ENCODE results near the gene FANCD2OS. TPM values are rescaled to one million over a fixed set of nuclear protein-coding genes. Genes with fewer than 3 reads are reported as not detected.
A peak's percentile ranks its signal among the peaks of the same experiment; 100 is the strongest.
"Not testable (repeated sequence)": the region's sequence is repeated elsewhere in the genome, so short reads cannot be mapped to it uniquely, and the experiment has no call there.

FANCD2OS gene
- total and polyA plus RNA-seq, 4 donors, result not detected

DNA sequence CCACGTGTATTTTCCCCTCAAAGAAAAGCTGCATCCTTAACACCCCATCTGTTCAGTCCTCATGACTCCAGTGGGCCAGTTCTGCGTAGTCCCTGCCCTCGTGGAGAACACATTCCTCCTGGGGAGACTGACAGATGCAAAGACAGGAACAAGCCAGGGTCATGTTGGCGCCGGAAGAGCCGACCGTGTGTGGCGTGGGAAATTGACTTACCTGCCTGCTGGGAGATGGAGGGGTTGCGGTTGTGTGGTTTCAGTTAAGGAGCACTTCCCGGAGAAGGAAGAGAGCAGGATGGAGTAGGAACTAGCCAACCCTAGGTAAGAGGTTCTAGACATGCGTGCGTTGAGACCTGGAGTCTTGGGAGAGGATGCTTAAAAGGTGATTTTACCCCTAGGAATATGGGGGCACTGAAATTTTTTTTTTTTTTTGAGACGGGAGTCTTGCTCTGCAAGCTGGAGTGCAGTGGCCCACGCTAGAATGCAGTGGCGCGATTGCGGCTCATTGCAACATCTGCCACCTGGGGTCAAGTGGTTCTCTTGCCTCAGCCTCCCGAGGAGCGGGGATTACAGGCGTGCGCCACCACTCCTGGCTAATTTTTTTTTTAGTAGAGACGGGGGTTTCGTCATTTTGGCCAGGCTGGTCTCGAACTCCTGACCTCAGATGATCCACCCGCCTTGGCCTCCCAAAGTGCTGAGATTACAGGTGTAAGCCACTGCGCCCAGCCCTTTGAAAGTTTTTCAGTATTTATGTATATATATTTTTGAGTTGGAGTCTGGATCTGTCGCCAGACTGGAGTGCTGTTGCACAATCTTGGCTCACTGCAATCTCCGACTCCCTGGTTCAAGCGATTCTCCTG, 34.9 kb upstream of the FANCD2OS start:
- intact Hi-C loops (cut with DNase I), result loop anchor here in 1 of 2 donors (2.0 to 10.0 kb wide), 2 partner anchors 22 to 118 kb away; partner anchors contain the start of genes FANCD2 and IRAK2
- WGBS, 2 donors, result 86% methylated on average over 29 of the region's 29 CpGs

GRCh38 chr3:10140996-10141546, 33.0 kb upstream of the FANCD2OS start:
- Histone ChIP-seq H3K4me1 (ENCODE audit: control insufficient read depth in 1 of 2, insufficient read depth in 2 of 2, low read length in 2 of 2) (no peaks in the 10 kb centered on the region), H3K27ac (ENCODE audit: low read depth in 1 of 2, low read length in 2 of 2) (no peak overlapping the region), H3K36me3 (ENCODE audit: control insufficient read depth in 1 of 2, insufficient read depth in 2 of 2, low read length in 1 of 2) (no peaks in the 10 kb centered on the region), H3K27me3 (ENCODE audit: control insufficient read depth in 1 of 2, insufficient read depth in 2 of 2, low read length in 1 of 2) (no peaks in the 10 kb centered on the region), H3K4me3 (ENCODE audit: low read length in 2 of 2) (no peak overlapping the region), H3K9me3 (ENCODE audit: control insufficient read depth, low read length) (no peaks in the 10 kb centered on the region)
- DNase-seq (peak in 1 of 2 donors; percentile 53), ATAC-seq (ENCODE audit: low FRiP score) (no peak)
- intact Hi-C loops (cut with DNase I), result loop anchor here in 1 of 2 donors (10.0 kb wide), 1 partner anchor 116 kb away; the partner anchor contains the start of gene FANCD2
- 85 to 86% methylated on average over 22 to 23 of the region's 23 CpGs for WGBS, 2 donors

More for the DNA sequence above, 34.9 kb upstream of the FANCD2OS start:
- Histone ChIP-seq H3K36me3 (ENCODE audit: control insufficient read depth in 1 of 2, insufficient read depth in 2 of 2, low read length in 1 of 2) (no peaks in the 10 kb centered on the region), H3K27me3 (ENCODE audit: control insufficient read depth in 1 of 2, insufficient read depth in 2 of 2, low read length in 1 of 2) (no peaks in the 10 kb centered on the region), H3K4me3 (ENCODE audit: low read length in 2 of 2) (peak overlapping the region in 1 of 2 donors; percentile 3), H3K4me1 (ENCODE audit: control insufficient read depth in 1 of 2, insufficient read depth in 2 of 2, low read length in 2 of 2) (no peaks in the 10 kb centered on the region), H3K27ac (ENCODE audit: low read depth in 1 of 2, low read length in 2 of 2) (no peak overlapping the region), H3K9me3 (ENCODE audit: control insufficient read depth, low read length) (no peaks in the 10 kb centered on the region)
- DNase-seq (no peak), ATAC-seq (ENCODE audit: low FRiP score) (no peak)

- Histone ChIP-seq H3K27me3 (ENCODE audit: control insufficient read depth in 1 of 2, insufficient read depth in 2 of 2, low read length in 1 of 2) (no peaks in the 10 kb centered on the region), H3K27ac (ENCODE audit: low read depth in 1 of 2, low read length in 2 of 2) (no peak overlapping the region), H3K9me3 (ENCODE audit: control insufficient read depth, low read length) (no peaks in the 10 kb centered on the region), H3K36me3 (ENCODE audit: control insufficient read depth in 1 of 2, insufficient read depth in 2 of 2, low read length in 1 of 2) (no peaks in the 10 kb centered on the region), H3K4me3 (ENCODE audit: low read length in 2 of 2) (no peak overlapping the region), H3K4me1 (ENCODE audit: control insufficient read depth in 1 of 2, insufficient read depth in 2 of 2, low read length in 2 of 2) (no peaks in the 10 kb centered on the region)
- DNase-seq (no peak), ATAC-seq (ENCODE audit: low FRiP score) (no peak)
- intact Hi-C loops (cut with DNase I), result no loop called here
- WGBS, 2 donors, result 85 to 89% methylated on average over 4 of the region's 4 CpGs
These were observed 29.1 kb upstream of the FANCD2OS start for GRCh38 chr3:10137178-10137577.

DNA sequence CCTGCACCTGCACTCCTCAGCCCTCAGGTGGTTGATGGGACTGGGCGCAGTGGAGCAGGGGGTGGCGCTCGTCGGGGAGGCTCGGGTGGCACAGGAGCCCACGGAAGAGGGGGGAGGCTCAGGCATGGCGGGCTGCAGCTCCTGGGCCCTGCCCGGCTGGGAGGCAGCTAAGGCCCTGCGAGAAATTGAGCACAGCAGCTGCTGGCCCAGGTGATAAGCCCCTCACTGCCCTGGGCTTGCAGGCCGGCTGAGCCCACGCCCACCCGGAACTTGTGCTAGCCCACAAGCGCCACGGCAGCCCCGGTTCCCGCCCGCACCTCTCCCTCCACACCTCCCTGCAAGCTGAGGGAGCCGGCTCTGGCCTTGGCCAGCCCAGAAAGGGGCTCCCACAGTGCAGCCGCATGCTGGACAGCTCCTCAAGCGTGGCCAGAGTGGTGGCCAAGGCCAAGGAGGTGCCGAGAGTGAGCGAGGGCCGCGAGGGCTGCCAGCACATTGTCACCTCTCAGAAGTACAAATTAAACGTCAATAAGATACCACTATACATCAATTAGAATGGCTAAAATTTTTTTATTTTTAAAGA, 28.5 kb upstream of the FANCD2OS start:
- WGBS, 2 donors, result 90 to 93% methylated on average over 25 of the region's 25 CpGs
- Histone ChIP-seq H3K27me3 (ENCODE audit: control insufficient read depth in 1 of 2, insufficient read depth in 2 of 2, low read length in 1 of 2) (no peaks in the 10 kb centered on the region), H3K36me3 (ENCODE audit: control insufficient read depth in 1 of 2, insufficient read depth in 2 of 2, low read length in 1 of 2) (no peaks in the 10 kb centered on the region), H3K4me3 (ENCODE audit: low read length in 2 of 2) (no peak overlapping the region), H3K9me3 (ENCODE audit: control insufficient read depth, low read length) (no peaks in the 10 kb centered on the region), H3K4me1 (ENCODE audit: control insufficient read depth in 1 of 2, insufficient read depth in 2 of 2, low read length in 2 of 2) (no peaks in the 10 kb centered on the region), H3K27ac (ENCODE audit: low read depth in 1 of 2, low read length in 2 of 2) (no peak overlapping the region)
- no peak for ATAC-seq (ENCODE audit: low FRiP score)
- intact Hi-C loops (cut with DNase I), result no loop called here
- DNase-seq, result no peak

DNA sequence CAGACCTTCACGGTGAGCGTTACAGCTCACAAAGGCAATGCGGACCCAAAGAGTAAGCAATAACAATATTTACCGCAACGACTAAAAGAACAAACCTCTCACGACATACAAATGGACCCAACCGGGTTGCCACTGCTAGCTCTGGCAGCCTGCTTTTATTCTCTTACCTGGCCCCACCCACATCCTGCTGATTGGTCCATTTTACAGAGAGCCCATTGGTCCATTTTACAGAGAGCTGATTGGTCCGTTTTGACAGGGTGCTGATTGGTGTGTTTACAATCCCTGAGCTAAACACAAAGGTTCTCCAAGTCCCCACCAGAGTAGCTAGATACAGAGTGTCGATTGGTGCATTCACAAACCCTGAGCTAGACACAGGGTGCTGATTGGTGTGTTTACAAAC, 27.8 kb upstream of the FANCD2OS start:
- ATAC-seq (ENCODE audit: low FRiP score); H3K27ac ChIP-seq (ENCODE audit: low read depth in 1 of 2, low read length in 2 of 2); H3K9me3 ChIP-seq (ENCODE audit: control insufficient read depth, low read length); intact Hi-C loops (cut with DNase I); H3K4me3 ChIP-seq (ENCODE audit: low read length in 2 of 2); DNase-seq; H3K4me1 ChIP-seq (ENCODE audit: control insufficient read depth in 1 of 2, insufficient read depth in 2 of 2, low read length in 2 of 2); H3K36me3 ChIP-seq (ENCODE audit: control insufficient read depth in 1 of 2, insufficient read depth in 2 of 2, low read length in 1 of 2); H3K27me3 ChIP-seq (ENCODE audit: control insufficient read depth in 1 of 2, insufficient read depth in 2 of 2, low read length in 1 of 2): not testable (repeated sequence)
- WGBS, 2 donors, result 91 to 93% methylated on average over 9 of the region's 9 CpGs

- 88 to 90% methylated on average over 4 of the region's 4 CpGs for WGBS, 2 donors
- Histone ChIP-seq H3K9me3 (ENCODE audit: control insufficient read depth, low read length) (no peaks in the 10 kb centered on the region), H3K27ac (ENCODE audit: low read depth in 1 of 2, low read length in 2 of 2) (no peak overlapping the region), H3K36me3 (ENCODE audit: control insufficient read depth in 1 of 2, insufficient read depth in 2 of 2, low read length in 1 of 2) (peaks cover 3 to 7% of the 10 kb centered on the region in 2 donors), H3K27me3 (ENCODE audit: control insufficient read depth in 1 of 2, insufficient read depth in 2 of 2, low read length in 1 of 2) (no peaks in the 10 kb centered on the region), H3K4me1 (ENCODE audit: control insufficient read depth in 1 of 2, insufficient read depth in 2 of 2, low read length in 2 of 2) (no peaks in the 10 kb centered on the region), H3K4me3 (ENCODE audit: low read length in 2 of 2) (no peak overlapping the region)
- DNase-seq (no peak), ATAC-seq (ENCODE audit: low FRiP score) (no peak)
- intact Hi-C loops (cut with DNase I), result no loop called here
These were observed 14.7 kb upstream of the FANCD2OS start for GRCh38 chr3:10122724-10123123.

- intact Hi-C loops (cut with DNase I), result no loop called here
- Histone ChIP-seq H3K27me3 (ENCODE audit: control insufficient read depth in 1 of 2, insufficient read depth in 2 of 2, low read length in 1 of 2) (no peaks in the 10 kb centered on the region), H3K27ac (ENCODE audit: low read depth in 1 of 2, low read length in 2 of 2) (no peak overlapping the region), H3K36me3 (ENCODE audit: control insufficient read depth in 1 of 2, insufficient read depth in 2 of 2, low read length in 1 of 2) (peaks cover 3 to 4% of the 10 kb centered on the region in 2 donors), H3K4me1 (ENCODE audit: control insufficient read depth in 1 of 2, insufficient read depth in 2 of 2, low read length in 2 of 2) (no peaks in the 10 kb centered on the region), H3K4me3 (ENCODE audit: low read length in 2 of 2) (no peak overlapping the region), H3K9me3 (ENCODE audit: control insufficient read depth, low read length) (no peaks in the 10 kb centered on the region)
- ATAC-seq (ENCODE audit: low FRiP score) (no peak), DNase-seq (no peak)
- 87 to 91% methylated on average over 2 of the region's 2 CpGs for WGBS, 2 donors
These were observed 13.0 kb upstream of the FANCD2OS start for GRCh38 chr3:10121064-10121463.

DNA sequence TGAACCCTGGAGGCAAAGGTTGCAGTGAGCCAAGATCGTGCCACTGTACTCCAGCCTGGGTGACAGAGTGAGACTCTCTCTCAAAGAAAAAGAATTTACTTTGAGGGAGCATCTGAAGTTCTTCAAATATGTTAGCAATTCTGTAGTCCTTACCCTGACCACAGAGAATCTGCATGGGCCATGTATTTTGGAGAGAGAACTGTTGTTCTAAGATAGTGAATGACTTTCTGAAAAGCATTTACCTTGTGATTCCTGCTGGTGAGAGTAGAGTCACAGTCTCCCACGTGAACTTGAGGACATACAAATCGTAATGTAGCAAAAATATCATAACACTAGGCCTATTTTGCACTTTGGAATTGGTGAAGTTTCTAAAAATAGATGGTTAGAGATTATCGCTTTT, 11.3 kb upstream of the FANCD2OS start:
- Histone ChIP-seq H3K36me3 (ENCODE audit: control insufficient read depth in 1 of 2, insufficient read depth in 2 of 2, low read length in 1 of 2) (no peaks in the 10 kb centered on the region), H3K9me3 (ENCODE audit: control insufficient read depth, low read length) (no peaks in the 10 kb centered on the region), H3K27me3 (ENCODE audit: control insufficient read depth in 1 of 2, insufficient read depth in 2 of 2, low read length in 1 of 2) (no peaks in the 10 kb centered on the region), H3K27ac (ENCODE audit: low read depth in 1 of 2, low read length in 2 of 2) (no peak overlapping the region), H3K4me3 (ENCODE audit: low read length in 2 of 2) (no peak overlapping the region), H3K4me1 (ENCODE audit: control insufficient read depth in 1 of 2, insufficient read depth in 2 of 2, low read length in 2 of 2) (no peaks in the 10 kb centered on the region)
- intact Hi-C loops (cut with DNase I), result loop anchor here (5.0 to 10.0 kb wide), 2 partner anchors 95 to 108 kb away; partner anchors contain the start of gene FANCD2 (in 1 of the 2)
- WGBS, 2 donors, result 21 to 30% methylated on average over 4 of the region's 4 CpGs
- DNase-seq (no peak), ATAC-seq (ENCODE audit: low FRiP score) (no peak)
